Measurements from ENCODE around the gene CARD9.
A peak's percentile ranks its signal among the peaks of the same experiment; 100 is the strongest.

The CARD9 gene

DNA sequence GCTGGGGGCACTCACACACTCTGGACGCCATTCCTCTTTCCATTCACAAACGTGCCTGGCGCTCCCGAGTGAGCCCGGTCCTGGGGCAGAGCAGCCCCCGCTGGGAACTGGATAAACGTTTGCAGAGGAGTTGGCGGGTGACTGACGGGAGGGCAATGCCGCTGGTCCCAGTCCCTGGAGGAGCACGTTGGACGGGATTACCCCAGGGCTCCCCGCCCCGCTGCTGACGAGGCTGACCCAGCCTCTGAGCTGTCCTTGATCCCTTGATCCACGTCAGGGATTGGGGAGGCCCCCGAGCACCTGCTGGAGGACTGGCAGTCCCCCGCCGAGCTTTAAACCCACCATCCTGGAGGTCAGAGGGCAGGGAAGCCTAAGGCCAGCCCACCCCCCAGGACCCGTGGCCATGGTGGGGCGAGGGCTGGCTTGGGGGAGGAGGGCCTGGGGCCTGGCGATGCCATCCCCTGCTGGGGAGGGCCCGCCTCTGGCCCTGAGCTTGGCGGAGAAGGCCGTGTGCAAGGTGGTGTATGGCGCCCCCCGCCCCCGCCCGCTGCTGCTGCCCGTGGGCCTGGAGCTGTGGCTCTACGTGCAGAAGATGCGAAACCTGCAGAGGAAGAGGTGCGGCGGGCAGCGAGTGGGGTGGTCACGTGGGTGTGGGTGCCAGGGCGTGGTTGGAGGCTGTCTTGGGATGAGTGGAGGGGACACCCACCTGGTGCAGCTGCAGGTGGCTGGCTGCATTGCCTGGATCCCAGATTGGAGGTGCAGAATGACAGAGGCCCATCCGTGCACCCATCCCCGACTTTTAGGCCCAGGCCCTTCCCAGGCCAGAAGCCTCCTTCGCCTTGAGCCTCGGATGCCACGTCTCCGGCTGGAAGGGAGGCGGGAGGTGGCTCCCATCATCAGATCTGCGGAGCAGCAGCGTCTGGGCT is 41.6 kb downstream of the CARD9 start:
- H3K4me3 ChIP-seq (ENCODE audit: low read depth, low read length): no peak overlapping the region
- TF ChIP-seq, protein P1, sequence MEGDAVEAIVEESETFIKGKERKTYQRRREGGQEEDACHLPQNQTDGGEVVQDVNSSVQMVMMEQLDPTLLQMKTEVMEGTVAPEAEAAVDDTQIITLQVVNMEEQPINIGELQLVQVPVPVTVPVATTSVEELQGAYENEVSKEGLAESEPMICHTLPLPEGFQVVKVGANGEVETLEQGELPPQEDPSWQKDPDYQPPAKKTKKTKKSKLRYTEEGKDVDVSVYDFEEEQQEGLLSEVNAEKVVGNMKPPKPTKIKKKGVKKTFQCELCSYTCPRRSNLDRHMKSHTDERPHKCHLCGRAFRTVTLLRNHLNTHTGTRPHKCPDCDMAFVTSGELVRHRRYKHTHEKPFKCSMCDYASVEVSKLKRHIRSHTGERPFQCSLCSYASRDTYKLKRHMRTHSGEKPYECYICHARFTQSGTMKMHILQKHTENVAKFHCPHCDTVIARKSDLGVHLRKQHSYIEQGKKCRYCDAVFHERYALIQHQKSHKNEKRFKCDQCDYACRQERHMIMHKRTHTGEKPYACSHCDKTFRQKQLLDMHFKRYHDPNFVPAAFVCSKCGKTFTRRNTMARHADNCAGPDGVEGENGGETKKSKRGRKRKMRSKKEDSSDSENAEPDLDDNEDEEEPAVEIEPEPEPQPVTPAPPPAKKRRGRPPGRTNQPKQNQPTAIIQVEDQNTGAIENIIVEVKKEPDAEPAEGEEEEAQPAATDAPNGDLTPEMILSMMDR (IDR thresholded peaks at IDR 0.05; ENCODE audit: low read depth, low read length): no peak

DNA sequence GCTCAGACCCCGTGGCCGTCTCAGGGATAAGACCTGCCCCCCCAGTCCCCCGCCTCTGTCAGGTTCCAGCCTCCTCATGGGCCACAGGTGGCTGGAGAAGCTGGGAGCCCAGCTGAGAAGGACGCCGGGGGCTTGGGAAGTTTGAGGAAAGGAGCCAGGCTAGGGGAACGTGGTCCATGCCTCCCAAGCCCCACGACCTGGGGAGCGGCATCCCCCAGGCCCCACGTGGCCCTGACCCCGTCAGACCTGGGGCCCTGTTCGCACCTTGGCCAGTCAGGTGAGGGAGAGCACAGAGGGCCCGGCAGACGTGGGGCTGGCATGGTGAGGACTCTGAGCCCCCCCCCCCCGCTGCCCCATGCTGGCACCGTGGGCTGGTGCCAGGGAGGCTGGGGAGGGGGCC is 42.4 kb downstream of the CARD9 start:
- no peak overlapping the region for H3K4me3 ChIP-seq (ENCODE audit: low read depth, low read length)
- TF ChIP-seq, protein P1 (IDR thresholded peaks at IDR 0.05; ENCODE audit: low read depth, low read length): no peak

DNA sequence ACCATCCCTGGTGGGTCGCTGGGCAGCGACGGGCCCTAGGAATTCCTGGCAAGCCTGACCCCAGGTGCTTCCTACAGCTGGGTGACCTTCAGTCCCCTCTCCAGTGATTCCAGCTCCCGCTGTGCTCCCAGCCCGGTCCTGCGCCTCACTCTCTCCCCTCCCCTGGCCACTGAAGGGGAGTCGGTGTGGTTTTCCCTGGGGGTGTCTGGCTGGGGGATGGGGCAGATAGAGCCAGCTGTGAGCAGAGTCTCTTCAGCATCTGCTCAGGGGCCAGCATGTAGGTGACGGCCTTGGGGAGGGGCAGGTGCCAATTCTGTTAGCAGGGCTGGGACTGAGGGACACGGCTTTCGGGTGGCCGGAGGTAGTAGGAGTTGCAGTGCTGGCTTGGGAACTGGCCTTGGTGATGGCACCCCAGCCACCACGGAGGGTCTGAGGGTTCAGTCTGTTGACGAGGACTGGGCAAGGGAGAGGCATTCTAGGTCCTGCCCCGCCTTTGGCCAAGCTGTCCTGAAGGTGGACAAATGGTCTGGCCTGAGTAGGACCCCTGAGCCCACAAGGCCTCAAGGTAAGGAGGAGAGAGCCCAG is 43.0 kb downstream of the CARD9 start:
- TF ChIP-seq, protein P1 (IDR thresholded peaks at IDR 0.05; ENCODE audit: low read depth, low read length): no peak

DNA sequence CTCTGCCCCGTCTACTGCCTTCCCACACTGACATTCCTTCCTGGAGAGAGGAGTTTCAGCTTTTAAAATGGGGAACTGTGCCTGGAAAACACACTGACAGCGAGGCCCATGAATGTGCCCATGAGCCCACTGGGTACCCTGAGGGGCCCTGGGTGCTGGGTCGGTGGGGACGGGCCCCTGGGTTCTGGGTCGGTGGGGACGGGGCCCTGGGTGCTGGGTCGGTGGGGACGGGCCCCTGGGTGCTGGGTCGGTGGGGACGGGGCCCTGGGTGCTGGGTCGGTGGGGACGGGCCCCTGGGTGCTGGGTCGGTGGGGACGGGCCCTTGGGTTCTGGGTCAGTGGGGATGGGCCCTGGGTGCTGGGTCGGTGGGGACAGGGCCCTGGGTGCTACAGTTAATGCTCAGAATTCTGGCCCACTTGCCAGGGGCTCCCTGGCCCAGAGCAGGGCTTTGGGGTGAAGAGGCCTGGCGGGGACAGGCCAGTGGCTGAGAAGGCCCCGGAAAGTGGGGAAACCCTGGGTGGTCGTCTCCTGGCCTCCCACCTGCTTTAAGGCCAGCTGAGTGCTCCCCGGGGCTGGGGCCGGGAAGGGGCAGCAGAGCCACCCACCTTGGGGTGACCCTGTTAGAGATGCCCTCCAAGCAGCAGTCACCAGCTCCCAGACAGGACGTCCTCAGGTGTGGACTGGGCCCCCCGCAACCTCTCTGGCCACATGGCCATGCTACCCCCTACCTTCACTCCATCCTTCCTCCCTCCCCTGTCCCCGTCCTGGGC is 43.6 kb downstream of the CARD9 start:
- peak overlapping the region; percentile 96 for H3K4me3 ChIP-seq (ENCODE audit: low read depth, low read length)
- TF ChIP-seq, protein P1 (IDR thresholded peaks at IDR 0.05; ENCODE audit: low read depth, low read length): no peak

More for the DNA sequence above, 43.0 kb downstream of the CARD9 start:
- H3K4me3 ChIP-seq (ENCODE audit: low read depth, low read length): no peak overlapping the region

DNA sequence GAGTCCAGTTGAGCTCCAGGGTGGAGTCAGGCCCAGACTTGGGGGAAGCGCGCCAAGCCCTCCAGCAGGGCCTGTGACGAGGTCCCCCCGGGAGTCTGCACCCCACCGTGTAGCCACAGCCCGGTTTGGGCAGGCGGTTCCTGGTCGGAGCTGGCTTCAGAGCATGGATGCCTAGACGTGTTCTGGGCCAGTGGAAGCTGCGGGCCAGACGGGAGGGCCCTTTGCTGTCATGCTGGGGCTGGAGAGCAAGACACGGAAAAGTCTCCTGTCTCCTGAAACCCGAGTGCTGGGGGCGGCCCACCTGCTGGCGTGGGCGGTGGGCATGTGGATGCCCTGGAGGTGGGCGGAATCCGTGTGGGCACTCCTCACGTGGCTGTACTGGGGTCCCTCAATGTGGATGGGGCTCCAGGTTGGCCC is 44.2 kb downstream of the CARD9 start:
- peak overlapping the region; percentile 96 for H3K4me3 ChIP-seq (ENCODE audit: low read depth, low read length)
- TF ChIP-seq, protein P1 (IDR thresholded peaks at IDR 0.05; ENCODE audit: low read depth, low read length): no peak

DNA sequence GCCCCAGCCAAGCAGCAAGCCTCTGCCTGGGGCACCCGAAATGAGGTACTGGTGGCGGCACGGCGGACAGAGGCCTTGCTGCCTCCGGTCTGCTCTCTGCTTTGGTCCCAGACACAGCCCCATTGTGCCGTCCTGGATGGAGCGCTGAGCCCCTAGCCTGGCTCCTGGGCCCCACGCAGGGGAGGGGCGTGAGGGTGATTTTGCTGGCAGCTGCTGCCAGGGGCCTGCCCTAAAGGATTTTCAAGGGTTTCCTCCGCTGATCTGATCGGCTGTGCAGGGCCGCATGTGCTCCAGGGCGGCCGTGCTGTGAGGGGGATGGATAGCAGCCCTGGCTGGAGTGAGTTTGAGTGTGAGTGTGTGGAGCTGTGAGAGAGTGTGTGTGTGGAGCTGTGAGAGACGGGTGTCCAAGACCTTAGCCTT is 44.8 kb downstream of the CARD9 start:
- H3K4me3 ChIP-seq (ENCODE audit: low read depth, low read length): peak overlapping the region; percentile 96
- TF ChIP-seq, protein P1 (IDR thresholded peaks at IDR 0.05; ENCODE audit: low read depth, low read length): no peak

Data from WI38 (cell line).